Measurements from ENCODE around the gene IGSF3.

Gene IGSF3

GRCh38 chr1:116686175-116686574, 18.6 kb upstream of the IGSF3 start:
- no peak for DNase-seq

- no peak for DNase-seq
Observed at GRCh38 chr1:116684575-116684974, 17.0 kb upstream of the IGSF3 start.

DNA sequence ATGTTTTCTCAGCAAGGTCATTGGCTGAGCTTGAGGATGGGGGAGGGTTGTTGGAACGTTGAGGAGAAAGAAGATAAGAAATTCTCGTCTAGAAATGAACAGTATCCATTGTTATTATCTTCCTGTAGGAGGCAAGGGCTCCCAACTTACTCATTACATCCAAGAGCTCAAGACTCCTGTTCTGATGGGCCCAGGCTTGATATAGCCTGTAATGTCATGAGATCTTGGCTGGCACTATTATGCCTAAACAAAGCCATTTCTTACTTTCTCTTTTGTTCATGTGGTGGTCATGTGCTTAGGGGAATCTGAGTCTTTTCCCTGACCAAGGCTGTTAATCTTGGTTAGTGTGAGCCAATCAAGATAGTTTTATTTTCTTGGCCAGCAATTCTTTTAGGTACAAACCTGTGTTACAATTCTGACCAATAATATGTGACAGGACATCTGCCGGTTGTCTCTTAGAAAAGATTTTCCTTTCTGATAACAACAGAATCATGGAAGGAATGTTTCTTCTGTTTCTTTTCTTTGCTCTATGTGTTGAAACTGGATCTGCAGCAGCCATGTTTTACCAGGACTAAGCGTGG, 15.2 kb upstream of the IGSF3 start:
- DNase-seq = no peak

- DNase-seq = no peak
Observed at GRCh38 chr1:116681343-116681899, 13.9 kb upstream of the IGSF3 start.

GRCh38 chr1:116680752-116681151, 13.2 kb upstream of the IGSF3 start:
- no peak for DNase-seq

DNA sequence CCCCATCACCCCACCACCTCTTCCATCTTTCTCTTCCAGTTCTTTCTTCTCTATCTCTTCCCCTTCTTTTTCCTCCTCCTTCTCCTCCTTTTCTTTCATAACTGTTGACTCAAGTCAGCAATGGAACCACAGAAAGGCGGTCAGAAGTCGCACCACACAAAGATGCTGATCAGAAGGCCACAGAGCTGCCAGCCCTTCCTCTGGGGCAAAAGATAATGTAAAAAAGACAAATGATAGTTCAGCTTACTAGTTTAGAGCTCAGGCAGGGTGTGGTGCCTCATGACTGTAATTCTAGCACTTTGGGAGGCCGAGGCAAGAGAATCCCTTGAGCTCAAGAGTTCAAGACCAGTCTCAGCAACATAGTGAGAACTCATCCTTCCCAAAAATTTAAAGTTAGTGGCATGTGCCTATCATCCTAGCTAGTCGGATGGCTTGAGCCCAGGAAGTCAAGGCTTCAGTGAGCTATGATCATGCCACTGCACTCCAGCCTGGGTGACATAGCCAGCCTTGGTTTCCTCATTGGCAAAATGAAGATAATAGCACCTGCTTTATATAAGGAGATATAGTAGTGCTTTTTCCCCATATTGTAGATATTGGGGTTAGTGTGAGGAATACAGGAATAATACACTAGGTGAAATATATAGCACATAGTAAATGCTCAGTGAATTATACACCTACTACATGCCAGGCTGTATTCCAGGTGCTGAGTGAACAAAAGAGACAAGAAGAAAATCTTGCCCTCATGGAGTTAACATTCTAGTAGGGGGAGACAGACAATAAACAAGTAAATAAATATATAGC, 12.5 kb upstream of the IGSF3 start:
- DNase-seq = no peak

DNA sequence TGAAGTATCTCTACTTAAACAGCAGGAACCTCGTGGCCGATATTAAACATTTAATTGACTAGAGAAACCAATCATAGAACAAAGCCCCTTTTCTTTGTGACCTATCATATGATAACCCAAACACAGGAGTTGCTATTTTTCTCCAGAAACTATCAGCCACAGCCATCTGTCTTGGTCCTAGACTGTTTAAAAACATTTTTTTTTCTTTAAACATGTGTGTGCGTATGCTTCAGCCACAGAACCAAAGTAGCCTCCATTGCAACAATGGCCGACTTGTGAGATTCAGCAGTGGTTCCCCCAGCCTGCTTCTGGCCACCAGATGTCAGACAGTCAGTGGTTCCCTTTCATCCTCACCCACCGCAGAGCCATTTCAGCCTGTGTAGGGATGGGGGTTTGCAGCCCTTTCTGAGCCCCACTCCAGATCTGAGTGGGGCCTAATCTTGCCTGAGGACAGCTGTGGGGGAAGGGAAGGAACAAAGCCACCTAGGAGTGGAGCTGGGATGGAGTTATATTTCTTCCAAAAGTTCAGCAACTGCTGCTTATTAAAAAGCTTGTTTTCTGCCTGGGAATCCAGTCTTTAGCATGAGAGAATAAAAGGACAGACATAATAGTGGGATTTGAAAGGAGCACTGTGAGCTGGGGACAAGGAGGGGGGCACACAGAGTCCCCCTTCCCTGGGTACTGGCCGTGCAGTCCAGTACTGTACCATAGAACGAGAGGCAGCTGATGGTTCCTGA, 11.7 kb upstream of the IGSF3 start:
- no peak for DNase-seq

DNA sequence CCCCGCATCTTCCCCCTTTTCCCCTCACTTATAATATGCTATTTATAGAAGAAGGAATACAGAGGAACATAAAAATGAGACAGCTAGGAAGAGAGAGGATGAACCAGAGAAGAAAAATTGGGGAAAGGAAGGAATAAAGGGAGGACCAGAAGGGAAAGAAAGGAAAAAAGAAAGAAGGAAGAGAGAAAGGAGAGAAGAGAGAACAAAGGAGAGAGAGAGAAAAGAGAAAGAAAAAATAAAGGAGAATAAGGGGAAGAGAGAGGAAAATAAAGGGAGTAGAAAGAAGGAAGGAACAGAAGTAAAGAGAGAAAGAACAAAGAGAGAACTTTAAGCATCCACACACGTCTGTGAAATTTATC, 11.2 kb upstream of the IGSF3 start:
- DNase-seq = no peak

GRCh38 chr1:116677474-116678062, 10.0 kb upstream of the IGSF3 start:
- DNase-seq = no peak

DNA sequence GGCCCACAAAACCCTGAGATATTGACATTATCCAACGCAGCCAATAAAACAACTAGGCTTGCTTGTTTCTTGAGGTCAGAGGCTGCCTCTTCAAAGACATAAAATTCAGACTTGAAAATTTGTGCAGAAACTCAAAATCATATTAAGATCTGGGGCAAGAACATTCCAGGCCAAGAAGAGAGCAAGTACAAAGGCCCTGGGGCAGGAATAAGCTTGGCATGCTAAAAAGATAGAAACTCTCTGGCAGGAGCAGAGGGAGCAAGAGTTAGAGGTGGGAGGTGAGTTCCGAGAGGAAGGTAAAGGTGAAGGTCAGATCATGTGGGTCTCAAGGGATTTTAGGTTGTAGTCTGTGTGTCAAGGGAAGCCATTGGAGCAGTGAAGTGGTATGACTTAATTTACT, 8.8 kb upstream of the IGSF3 start:
- no peak for DNase-seq

GRCh38 chr1:116674751-116675150, 7.2 kb upstream of the IGSF3 start:
- no peak for DNase-seq

GRCh38 chr1:116674011-116674531, 6.5 kb upstream of the IGSF3 start:
- DNase-seq = no peak

GRCh38 chr1:116671912-116672311, 4.4 kb upstream of the IGSF3 start:
- no peak for DNase-seq

GRCh38 chr1:116671072-116671760, 3.7 kb upstream of the IGSF3 start:
- DNase-seq = no peak

- no peak for DNase-seq
Observed at GRCh38 chr1:116668277-116668676, 744 bp upstream of the IGSF3 start.

DNA sequence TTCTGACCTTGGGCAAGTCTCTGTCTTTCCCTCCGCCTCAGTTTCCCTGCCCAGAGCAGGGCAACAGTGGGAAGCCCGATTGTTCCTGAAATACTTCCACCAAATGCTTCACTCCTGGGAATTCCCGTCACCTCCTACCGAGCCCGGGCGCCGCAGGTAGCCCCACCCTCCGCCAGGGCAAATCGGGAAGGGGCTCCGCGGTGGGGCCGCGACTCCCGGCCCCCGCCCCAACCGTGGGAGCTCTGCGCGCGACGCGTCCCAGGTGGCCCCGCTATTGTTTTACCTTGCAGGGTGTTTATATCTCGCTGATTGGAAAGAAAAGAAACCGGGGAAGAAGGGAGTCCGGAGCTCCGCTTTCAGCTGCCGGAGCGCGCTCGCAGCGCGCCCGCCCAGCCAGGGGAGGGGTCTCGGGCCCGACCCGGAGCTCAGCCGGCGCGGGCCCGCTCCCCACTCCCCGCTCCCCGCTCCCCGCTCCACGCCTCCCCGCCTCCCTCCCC, 407 bp downstream of the IGSF3 start:
- no peak for DNase-seq

DNA sequence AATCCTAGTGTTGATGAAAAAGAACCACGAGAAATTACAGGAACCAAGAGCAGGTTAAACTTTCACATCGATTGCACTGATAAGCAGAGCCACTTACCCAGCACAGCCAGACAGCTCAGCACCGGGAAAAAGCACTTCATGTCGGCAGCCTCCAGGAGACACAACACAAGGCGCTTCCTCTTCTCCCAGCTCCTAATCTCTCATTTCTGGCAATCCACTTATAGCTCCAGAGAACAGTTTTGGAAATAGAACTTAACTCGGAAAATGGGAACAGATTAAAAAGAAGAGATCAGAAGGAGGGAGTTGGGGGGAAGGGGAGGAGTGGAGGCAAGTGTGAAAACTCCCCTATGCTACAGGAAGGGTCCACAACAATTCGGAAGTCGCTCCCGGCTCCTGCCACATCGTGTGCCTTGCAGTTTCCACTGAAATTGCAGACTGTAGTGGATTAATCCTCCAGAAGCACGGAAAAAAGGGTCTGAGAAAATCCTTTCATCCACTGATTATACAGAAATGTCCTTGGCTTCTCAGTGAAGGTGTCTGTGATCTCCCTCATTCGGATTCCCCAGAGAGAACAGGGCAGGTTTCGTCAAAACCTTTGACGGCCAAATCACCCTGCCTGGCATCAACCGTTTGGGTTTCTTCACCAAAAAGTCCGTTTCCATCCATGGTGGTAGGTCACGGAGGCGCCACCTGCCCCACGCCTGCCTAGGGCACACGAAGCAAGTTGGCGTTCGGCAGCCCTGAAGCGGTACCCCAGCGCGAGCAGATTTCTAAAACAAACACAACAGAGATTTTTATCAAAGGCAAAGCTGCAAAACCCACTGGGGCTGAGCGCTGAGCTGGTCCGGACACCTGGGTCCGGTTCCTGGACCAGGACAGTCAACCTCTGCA, 1.1 kb downstream of the IGSF3 start:
- DNase-seq = no peak

GRCh38 chr1:116664978-116665371, 2.6 kb downstream of the IGSF3 start:
- DNase-seq = no peak

GRCh38 chr1:116664366-116664977, 3.1 kb downstream of the IGSF3 start:
- no peak for DNase-seq

DNA sequence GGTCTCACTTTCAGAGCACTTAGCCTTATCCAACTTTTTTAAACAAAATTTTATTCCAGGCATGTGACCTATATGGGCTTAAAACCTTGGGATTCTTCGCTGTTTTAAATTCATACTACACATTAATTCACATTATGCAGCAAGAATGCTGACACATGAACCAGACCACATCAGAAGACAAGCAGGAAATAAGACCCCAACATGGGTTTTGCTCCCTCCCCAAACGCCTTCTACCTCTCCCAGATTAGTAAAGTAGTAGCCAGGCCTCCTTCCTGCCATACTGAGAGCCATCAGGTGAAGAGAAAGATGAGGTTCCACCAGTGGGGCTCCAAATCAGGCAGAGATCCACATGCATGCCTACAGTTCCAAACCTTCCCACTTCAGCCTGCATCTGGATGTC, 3.7 kb downstream of the IGSF3 start:
- no peak for DNase-seq

DNA sequence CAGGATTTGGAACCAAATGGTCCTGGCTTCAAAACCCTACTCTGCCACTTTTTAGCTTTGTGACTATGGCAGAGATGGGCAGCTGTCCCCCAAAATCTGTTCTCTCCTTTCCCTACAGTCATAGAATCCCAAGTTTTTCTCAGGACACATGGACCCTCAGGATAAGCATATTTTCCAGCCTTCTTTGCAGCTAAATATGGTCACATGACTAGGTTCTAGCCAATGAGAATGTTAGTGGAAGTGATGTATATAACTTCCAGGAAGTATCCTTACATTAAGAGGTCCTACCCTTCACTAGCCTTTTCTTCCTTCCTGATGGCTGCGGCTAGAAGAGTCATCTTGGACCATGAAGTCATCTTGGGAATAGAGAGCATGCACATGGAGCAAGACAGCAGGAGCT, 5.9 kb downstream of the IGSF3 start:
- no peak for DNase-seq
